PC-3 (cell line): Measurements from ENCODE around the gene COL27A1.

ENCODE experiments used
- EZH2 ChIP-seq: fragments of 300-600 bp; sonication (generic); IDR thresholded peaks from one replicate; pipeline ENCODE4 v1.6.1; 2017; ENCODE audit warnings: antibody characterized with exemption, mild to moderate bottlenecking, low read length; ENCODE audit not compliant: unreplicated experiment
- TF ChIP-seq, protein P1 (sequence below): fragments of 300-600 bp; sonication (generic); conservative IDR thresholded peaks from 2 replicates; pipeline ENCODE4 v1.5.1; 2017; ENCODE audit warnings: antibody characterized with exemption, low read depth, mild to moderate bottlenecking, low read length

DNA sequence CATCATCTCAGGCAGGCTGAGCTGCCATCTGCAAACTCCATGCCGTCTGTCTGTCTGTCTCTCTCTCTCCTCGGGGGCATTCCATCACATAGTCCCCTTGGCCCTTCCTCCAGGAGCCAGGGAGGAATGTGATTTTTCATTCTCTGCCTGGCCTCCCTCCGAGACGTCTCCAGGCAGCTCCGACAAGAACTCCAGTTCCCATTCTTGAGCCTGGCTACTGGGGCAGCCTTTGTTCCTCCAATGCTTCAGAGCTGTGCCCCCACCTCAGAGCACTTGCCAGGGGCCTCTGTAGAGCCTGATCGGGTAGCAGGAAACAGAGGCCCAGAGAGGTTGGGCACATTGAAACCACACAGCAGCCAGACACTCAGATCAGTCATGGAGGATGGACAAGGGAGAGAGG is 74.0 kb downstream of the COL27A1 start:
- TF ChIP-seq, protein P1, sequence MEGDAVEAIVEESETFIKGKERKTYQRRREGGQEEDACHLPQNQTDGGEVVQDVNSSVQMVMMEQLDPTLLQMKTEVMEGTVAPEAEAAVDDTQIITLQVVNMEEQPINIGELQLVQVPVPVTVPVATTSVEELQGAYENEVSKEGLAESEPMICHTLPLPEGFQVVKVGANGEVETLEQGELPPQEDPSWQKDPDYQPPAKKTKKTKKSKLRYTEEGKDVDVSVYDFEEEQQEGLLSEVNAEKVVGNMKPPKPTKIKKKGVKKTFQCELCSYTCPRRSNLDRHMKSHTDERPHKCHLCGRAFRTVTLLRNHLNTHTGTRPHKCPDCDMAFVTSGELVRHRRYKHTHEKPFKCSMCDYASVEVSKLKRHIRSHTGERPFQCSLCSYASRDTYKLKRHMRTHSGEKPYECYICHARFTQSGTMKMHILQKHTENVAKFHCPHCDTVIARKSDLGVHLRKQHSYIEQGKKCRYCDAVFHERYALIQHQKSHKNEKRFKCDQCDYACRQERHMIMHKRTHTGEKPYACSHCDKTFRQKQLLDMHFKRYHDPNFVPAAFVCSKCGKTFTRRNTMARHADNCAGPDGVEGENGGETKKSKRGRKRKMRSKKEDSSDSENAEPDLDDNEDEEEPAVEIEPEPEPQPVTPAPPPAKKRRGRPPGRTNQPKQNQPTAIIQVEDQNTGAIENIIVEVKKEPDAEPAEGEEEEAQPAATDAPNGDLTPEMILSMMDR, result no peak
- TF ChIP-seq EZH2, result no peak
